ENCODE measurements around the gene TRIP13. TPM values are rescaled to one million over a fixed set of nuclear protein-coding genes. Genes with fewer than 3 reads are reported as not detected.
A peak's percentile ranks its signal among the peaks of the same experiment; 100 is the strongest.

TRIP13 gene
- total and polyA plus RNA-seq, 9 of the 15 experiments (the other 6 are each of a cell fraction or from before 2014, with no cell fraction given), result 24.1 to 116 (median 53.2) TPM

DNA sequence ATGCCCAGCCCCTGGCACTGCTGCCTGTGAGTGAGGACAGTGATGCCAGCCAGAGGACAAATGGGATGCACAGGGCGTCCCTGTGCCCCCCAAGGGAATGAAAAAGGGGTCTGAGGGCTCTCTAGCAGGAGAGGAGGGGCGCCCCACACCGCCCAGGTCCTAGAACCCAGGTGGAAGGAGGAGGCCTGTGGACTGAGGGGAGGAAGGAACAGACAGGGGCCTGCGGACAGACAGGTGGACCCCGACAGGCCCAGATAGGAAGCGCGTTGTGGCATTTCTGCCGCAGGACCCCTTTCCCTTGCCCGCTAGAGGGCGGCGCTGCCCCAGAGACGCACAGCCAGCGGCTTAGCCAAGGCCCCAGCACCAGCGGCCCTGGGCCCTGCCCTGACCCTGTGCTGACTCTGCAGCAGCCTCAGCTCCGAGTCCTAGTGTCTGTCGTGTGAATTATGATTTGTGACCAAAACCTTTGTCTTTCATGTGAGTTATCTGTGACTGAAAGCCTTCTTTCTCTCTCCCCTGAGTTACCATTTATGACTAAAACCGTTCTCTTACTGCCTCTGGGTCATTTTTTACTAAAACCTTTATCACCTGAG lies 30.7 kb downstream of the TRIP13 start (continued):
- TF ChIP-seq, protein P1, sequence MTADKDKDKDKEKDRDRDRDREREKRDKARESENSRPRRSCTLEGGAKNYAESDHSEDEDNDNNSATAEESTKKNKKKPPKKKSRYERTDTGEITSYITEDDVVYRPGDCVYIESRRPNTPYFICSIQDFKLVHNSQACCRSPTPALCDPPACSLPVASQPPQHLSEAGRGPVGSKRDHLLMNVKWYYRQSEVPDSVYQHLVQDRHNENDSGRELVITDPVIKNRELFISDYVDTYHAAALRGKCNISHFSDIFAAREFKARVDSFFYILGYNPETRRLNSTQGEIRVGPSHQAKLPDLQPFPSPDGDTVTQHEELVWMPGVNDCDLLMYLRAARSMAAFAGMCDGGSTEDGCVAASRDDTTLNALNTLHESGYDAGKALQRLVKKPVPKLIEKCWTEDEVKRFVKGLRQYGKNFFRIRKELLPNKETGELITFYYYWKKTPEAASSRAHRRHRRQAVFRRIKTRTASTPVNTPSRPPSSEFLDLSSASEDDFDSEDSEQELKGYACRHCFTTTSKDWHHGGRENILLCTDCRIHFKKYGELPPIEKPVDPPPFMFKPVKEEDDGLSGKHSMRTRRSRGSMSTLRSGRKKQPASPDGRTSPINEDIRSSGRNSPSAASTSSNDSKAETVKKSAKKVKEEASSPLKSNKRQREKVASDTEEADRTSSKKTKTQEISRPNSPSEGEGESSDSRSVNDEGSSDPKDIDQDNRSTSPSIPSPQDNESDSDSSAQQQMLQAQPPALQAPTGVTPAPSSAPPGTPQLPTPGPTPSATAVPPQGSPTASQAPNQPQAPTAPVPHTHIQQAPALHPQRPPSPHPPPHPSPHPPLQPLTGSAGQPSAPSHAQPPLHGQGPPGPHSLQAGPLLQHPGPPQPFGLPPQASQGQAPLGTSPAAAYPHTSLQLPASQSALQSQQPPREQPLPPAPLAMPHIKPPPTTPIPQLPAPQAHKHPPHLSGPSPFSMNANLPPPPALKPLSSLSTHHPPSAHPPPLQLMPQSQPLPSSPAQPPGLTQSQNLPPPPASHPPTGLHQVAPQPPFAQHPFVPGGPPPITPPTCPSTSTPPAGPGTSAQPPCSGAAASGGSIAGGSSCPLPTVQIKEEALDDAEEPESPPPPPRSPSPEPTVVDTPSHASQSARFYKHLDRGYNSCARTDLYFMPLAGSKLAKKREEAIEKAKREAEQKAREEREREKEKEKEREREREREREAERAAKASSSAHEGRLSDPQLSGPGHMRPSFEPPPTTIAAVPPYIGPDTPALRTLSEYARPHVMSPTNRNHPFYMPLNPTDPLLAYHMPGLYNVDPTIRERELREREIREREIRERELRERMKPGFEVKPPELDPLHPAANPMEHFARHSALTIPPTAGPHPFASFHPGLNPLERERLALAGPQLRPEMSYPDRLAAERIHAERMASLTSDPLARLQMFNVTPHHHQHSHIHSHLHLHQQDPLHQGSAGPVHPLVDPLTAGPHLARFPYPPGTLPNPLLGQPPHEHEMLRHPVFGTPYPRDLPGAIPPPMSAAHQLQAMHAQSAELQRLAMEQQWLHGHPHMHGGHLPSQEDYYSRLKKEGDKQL (CRISPR knock-in tag; IDR thresholded peaks at IDR 0.05; ENCODE audit: borderline replicate concordance), result no peak
- TF ChIP-seq ZNF431 (CRISPR knock-in tag; IDR thresholded peaks at IDR 0.05), result no peak
- TF ChIP-seq, protein P2, sequence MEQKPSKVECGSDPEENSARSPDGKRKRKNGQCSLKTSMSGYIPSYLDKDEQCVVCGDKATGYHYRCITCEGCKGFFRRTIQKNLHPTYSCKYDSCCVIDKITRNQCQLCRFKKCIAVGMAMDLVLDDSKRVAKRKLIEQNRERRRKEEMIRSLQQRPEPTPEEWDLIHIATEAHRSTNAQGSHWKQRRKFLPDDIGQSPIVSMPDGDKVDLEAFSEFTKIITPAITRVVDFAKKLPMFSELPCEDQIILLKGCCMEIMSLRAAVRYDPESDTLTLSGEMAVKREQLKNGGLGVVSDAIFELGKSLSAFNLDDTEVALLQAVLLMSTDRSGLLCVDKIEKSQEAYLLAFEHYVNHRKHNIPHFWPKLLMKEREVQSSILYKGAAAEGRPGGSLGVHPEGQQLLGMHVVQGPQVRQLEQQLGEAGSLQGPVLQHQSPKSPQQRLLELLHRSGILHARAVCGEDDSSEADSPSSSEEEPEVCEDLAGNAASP (IDR thresholded peaks at IDR 0.05), result no peak
- no peak for TF ChIP-seq MECOM (CRISPR knock-in tag; IDR thresholded peaks at IDR 0.05)
- peak; percentile 47; the same call in 1 of the 2 replicates for TF ChIP-seq CREM (IDR thresholded peaks at IDR 0.05; ENCODE audit: low read depth)
- no peak for TF ChIP-seq FOS (IDR thresholded peaks at IDR 0.05; ENCODE audit: extremely low read depth, insufficient read length)
- TF ChIP-seq SRSF9 (IDR thresholded peaks at IDR 0.05; ENCODE audit: borderline replicate concordance, low read depth, low read length), result no peak
- TF ChIP-seq CBX2 (IDR thresholded peaks at IDR 0.05; ENCODE audit: insufficient read depth, low read length, poor library complexity, severe bottlenecking), result no peak
- peak; percentile 63 for TF ChIP-seq JUND (IDR thresholded peaks at IDR 0.05; ENCODE audit: borderline replicate concordance, low read depth, low read length)
- TF ChIP-seq JUND (tag; IDR thresholded peaks at IDR 0.05; ENCODE audit: borderline replicate concordance, low read depth, low read length), result no peak
- no peak for TF ChIP-seq SMAD1 (IDR thresholded peaks at IDR 0.05; ENCODE audit: low read depth, low read length, partially characterized antibody)
- no peak for TF ChIP-seq MCM3 (IDR thresholded peaks at IDR 0.05)
- TF ChIP-seq, protein P3, sequence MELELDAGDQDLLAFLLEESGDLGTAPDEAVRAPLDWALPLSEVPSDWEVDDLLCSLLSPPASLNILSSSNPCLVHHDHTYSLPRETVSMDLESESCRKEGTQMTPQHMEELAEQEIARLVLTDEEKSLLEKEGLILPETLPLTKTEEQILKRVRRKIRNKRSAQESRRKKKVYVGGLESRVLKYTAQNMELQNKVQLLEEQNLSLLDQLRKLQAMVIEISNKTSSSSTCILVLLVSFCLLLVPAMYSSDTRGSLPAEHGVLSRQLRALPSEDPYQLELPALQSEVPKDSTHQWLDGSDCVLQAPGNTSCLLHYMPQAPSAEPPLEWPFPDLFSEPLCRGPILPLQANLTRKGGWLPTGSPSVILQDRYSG (tag; conservative IDR thresholded peaks at IDR 0.05; ENCODE audit: low read depth), result no peak
- TF ChIP-seq, protein P4, sequence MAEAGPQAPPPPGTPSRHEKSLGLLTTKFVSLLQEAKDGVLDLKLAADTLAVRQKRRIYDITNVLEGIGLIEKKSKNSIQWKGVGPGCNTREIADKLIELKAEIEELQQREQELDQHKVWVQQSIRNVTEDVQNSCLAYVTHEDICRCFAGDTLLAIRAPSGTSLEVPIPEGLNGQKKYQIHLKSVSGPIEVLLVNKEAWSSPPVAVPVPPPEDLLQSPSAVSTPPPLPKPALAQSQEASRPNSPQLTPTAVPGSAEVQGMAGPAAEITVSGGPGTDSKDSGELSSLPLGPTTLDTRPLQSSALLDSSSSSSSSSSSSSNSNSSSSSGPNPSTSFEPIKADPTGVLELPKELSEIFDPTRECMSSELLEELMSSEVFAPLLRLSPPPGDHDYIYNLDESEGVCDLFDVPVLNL (CRISPR knock-in tag; IDR thresholded peaks at IDR 0.05; ENCODE audit: low read depth), result no peak
- TF ChIP-seq, protein P5, sequence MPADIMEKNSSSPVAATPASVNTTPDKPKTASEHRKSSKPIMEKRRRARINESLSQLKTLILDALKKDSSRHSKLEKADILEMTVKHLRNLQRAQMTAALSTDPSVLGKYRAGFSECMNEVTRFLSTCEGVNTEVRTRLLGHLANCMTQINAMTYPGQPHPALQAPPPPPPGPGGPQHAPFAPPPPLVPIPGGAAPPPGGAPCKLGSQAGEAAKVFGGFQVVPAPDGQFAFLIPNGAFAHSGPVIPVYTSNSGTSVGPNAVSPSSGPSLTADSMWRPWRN (IDR thresholded peaks at IDR 0.05; ENCODE audit: low read depth), result no peak
- TF ChIP-seq HDAC3 (IDR thresholded peaks at IDR 0.05; ENCODE audit: borderline replicate concordance, partially characterized antibody), result no peak
- no peak for TF ChIP-seq SLC30A9 (CRISPR knock-in tag; IDR thresholded peaks at IDR 0.05)

Data from K562 (cell line).